ENCODE data around the gene IQSEC3.
A peak's percentile ranks its signal among the peaks of the same experiment; 100 is the strongest.
"Not testable (repeated sequence)": the region's sequence is repeated elsewhere in the genome, so short reads cannot be mapped to it uniquely, and the experiment has no call there.

IQSEC3 gene

DNA sequence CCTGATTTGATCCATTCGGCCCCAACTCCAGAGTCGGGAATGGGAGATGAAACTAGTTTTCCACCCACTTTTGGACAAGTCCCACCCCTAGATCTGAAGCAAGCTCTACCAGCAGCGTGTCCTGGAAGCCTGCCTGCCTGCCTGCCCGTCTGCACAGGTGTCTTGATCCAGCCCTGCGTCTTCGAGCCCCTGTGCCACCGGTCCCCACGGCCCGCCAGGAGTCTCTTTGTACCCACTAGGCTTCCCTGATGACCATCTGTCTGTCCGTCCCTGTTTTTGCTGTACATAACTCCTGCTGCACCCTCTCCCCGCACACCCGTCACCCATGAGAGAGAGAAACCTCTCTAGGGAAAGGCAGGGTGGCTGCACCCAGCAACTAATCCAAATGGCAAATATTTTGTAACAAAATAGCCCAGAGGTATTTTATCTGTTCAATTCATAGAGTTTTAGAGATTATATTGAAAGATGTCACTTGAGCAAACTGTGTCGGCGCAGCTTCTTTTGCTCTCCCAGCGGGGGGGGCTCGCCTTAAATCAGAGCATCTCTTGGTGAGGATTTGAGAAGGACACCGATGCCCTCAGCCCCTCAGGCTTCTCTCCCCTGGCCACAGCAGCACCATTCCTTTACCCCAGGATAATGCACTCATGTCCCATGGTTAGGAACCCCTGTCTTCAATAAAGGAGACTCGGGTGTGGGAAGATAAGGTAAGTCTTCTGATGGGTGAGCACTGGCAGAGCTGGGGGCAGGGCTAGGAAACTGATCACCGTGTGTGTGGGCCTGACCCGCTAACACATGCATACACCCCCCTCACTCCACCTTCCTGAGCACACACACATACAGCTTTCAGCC lies 111.6 kb downstream of the IQSEC3 start:
- DNase-seq (ENCODE audit: low spot score), result no peak

DNA sequence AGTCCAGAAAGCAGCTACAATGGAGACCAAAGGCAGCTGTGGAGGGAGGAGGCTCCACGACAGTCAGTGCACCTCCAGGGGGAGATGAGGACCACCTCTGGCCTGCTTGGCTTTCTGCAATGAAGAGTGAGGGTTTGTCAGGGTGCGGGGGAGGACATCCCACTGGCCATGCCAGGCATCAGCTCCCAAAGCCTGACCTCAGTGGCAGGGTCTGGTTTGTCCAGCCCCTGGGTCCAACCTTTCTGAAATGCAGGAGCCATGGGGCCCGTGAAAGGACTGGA lies 112.2 kb downstream of the IQSEC3 start:
- no peak for DNase-seq (ENCODE audit: low spot score)

DNA sequence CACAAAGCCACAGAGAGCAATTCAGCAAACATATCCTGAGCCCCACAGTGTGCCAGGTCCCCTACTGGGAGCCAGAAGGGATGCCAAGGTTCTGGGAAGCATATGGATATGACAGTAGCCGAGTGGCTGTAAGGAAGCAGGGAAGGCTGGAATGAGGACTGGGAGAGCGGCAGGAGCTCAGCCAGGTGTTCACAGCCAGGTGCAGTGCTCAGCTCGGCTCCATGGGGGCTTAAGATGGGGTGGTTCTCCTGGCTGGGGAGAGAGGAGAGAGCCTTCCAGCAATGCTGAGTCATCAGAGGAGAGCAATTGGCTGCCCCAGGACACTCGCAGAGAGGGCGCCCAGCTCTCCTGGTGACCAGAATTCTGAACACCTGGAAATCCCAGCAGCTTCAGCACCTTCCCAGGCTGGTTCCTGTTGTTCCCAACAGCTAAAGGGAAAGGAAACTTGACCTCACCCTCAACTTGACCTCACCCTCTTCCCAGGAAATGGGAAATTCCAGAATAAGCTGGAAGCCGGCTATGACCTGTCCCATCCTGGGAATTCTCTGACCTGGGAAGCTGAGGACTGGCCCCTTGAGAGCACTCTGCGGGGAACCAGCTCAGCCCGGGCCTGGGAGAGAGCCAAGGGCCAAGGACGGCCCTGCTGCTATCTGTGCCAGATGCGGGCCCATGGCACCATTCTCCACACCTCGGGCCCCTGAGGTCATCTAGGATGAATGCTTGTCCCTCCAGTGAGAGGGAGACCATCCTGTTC lies 112.7 kb downstream of the IQSEC3 start:
- DNase-seq (ENCODE audit: low spot score), result peak; percentile 94

DNA sequence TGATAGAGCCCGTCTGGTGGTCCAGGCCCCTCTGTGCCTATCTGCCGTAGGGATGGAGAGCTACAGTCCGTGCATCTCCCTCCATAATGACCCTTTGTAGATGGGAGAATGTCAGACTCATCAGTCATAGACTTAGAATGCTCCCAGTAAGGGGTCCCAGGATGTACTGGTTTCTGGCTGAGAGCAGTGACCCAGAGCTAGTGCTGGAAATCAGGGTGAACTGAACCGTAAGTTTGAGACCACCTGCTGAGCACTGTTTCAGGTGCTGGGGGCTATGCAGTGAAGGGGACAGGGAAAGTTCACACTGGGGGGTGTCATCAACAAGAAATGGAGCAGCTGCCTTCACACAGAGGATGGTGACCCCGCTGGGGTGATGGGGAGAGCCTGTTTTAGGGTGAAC lies 113.3 kb downstream of the IQSEC3 start:
- DNase-seq (ENCODE audit: low spot score), result no peak

DNA sequence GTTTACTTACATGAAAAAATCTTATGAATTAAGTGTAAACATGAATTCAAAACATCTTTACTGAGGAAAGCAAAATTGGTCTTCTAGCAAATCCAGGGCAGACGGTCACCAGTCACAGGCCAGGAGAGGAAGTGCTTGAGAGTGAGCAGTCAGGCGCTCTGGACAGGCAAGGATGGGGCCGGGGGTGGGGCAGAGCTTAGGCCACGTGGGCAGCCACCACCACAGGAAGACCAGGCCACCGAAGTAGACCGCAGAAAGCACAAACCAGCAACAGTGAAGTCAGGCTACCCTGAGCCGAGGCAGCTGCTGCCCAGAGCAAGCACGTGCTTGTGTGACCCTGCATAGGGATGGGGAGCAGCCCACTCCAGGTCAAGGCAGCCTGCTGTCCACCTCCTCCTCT lies 113.9 kb downstream of the IQSEC3 start:
- DNase-seq (ENCODE audit: low spot score), result peak; percentile 50

DNA sequence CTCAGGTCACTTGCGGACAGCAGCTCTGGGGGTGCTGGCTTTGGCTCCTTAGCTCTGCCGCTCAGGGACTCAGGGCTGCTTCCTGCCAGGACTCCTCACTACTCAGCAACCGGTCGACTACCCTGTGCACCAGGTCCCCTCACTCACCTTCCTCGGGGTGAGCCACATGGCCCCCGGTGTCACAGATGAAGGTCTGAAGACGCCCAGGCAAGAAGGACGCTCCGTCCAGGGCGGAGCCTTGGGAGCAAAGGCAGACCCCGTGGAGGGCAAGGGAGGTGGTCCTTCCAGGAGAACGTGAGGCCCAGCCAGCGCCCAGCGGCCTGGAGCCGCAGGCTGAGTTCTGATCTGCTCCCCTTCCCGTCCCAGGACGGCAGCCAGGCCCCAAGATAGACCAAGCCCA lies 115.4 kb downstream of the IQSEC3 start:
- no peak for DNase-seq (ENCODE audit: low spot score)

DNA sequence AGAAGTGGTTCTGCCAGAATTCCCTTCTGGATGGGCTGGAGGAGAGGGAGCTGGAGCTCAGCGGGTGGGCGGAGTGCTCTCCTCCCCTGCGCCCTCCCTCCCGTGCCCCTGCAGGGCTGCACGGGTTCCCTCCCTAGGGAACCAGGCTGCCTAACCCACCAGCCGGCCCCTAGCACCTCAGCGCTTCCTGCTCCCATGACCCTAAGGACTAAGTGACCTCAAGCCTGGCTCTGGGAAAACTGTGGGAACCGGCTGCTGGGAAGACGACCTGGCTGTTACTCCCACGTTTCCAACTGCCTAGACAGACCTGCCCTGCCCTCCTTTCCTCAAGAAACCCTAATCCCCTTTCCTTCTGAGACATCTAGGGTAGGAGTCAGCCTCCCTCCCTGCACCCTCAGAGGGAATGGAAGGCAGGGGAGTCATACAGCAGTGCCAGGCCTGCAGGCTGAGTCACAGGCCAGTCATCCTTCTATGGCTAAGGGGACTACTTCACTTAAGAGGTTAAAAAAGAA lies 115.9 kb downstream of the IQSEC3 start:
- DNase-seq (ENCODE audit: low spot score), result no peak

DNA sequence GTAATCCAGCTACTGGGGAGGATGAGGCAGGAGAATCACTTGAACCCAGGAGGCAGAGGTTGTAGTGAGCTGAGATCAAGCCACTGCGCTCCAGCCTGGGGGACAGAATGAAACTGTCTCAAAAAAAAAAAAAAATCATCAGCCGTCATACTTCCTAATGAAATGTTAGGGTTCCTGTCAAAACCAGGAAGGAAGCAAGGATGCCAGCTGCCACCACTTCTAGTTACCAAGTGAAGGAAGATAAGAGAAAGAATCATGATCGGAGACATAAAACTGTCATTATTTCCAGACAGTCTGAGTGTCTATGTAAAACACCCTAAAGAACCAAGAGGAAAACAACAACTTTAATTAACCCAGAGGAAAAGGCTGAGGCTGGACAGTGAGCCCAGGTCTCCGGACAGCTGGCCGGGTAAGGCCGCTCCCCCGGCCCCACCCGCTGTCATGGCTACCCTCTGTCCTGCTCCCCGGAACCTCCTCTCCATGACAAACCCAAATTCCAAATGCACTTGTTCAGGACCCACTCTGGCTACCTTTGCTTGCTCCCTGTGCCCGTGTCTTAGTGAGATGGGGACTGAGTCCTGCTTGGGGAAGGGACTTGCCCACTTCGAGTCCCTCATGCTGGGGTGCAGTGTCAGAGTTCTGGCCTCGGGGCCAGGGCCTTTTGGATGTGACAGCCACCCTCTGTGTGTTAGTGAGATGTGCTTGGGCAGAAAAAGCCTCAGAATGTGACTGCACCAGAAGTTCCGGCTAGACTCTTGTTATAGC lies 118.4 kb downstream of the IQSEC3 start:
- no peak for DNase-seq (ENCODE audit: low spot score)

DNA sequence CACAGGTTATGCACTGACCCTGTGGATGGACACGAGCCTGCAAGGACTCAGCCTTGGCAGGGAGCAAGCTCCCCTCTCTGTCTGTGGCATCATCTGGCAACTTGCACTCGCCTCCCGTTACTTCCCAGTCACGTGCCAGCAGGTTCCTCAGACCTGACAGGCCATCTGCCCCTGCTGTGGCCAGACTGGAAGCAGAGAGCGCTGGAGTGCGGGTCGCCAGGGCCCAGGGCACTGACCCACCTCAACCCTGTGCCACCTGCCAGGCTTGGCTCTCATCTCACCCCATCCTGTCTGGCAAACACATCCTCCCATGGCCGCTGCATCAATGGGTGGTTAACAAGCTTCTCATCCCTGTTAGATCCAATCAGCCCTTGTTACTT lies 119.0 kb downstream of the IQSEC3 start:
- DNase-seq (ENCODE audit: low spot score), result peak; percentile 74

DNA sequence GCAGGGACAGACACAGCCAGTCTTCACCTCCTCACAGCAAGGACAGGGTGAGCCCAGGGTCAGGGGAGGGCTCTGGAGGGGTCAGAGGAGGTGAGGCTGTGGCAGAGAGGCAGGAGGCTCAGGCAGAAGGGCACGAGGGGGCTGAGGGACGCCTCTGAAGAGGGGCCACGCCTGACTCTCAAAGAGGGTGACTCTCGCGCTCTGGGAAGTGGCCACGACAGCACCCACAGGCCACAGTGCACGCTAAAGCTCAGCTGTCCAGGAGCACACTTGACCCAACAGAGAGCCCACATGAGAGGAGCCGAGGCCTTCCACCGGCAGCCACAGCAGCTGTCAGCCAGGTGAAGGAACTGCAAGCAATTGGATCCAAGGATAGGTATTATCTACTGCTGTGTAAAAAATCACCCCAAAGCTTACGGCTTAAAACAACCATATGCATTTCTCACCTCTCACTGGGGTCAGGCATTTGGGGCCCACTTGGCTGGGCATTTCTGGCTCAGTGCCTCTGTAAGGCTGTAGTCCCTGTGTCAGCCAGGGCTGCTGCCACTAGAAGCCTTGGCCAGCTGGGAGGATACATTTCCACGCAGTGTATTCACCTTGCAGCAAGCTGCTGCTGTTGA lies 119.5 kb downstream of the IQSEC3 start:
- no peak for DNase-seq (ENCODE audit: low spot score)

DNA sequence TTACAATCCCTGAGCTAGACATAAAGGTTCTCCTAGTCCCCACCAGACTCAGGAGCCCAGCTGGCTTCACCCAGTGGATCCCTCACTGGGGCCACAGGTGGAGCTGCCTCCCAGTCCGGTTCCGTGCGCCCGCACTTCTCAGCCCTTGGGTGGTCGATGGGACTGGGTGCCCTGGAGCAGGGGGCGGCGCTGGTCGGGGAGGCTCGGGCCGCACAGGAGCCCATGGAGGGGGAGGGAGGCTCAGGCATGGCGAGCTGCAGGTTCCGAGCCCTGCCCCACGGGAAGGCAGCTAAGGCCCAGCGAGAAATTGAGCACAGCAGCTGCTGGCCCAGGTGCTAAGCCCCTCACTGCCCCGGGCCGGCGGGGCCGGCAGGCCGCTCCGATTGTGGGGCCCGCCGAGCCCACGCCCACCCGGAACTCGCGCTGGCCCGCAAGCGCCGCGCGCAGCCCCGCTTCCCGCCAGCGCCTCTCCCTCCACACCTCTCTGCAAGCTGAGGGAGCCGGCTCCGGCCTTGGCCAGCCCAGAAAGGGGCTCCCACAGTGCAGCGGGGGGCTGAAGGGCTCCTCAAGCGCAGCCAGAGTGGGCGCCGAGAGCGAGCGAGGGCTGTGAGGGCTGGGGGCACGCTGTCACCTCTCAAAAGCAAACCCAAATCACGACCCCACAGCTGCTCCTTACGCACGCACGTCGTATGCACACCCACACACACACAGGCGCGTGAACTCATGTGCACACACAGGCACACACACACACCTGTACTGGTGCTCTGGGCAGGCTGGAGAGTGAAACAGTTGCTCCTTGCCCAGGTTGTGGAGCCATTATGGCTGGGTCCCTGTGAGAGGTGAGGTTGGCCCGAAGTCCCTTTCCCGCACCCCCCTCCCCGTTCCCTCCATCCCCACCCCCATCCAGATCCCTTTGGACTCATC lies 121.7 kb downstream of the IQSEC3 start:
- DNase-seq (ENCODE audit: low spot score), result not testable (repeated sequence)

DNA sequence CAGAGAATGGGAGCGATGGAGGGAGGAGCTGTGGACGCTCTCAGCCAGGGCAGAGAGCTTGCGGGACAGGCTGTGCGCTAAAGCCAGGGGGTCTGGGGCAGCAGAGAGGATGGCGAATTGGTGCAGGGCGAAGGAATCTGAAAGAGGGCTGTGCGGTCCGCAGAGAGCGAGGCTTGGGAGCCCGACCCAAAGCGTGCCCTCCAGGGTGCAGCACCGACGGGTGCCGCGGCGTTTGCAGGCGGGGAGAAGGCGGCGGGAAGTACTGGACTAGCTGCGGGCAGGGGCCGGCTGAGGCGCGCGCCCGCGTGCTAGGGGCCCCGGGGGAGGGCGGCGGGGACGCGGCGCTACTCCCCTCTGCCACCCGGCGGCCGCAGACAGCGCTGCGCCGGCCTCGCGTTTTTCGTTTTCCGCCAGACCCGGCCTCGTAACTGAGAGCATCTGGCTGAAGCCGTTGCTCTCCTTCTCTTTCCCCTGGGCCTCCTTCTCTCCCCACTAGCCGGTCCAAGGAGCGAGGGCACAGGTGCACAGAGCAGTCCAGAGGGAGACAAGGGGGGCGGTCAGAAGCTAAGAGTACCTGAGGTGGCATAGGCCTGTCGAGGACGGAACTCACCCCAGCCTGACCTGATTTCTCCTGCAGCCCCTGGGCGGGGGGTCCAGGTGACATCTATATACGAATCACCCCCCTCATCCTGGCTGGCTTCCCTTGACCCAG lies 122.5 kb downstream of the IQSEC3 start:
- peak; percentile 62 for DNase-seq (ENCODE audit: low spot score)

DNA sequence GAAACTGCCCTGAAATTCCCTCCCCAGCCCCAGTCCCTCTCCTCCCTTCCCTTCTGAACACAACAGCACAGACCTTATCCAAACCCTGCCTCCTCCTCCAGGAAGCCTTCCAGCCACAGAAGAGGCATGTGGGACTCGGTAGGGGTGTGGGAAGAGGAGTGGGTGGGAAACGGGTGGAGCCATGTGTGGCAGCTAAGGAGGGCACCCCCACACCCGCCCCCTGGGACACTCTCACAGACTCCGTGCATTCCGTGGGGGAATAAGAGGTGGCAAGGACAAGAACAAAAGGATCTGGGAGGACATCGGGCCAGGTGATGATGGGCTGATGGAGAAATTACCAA lies 123.0 kb downstream of the IQSEC3 start:
- DNase-seq (ENCODE audit: low spot score), result no peak

DNA sequence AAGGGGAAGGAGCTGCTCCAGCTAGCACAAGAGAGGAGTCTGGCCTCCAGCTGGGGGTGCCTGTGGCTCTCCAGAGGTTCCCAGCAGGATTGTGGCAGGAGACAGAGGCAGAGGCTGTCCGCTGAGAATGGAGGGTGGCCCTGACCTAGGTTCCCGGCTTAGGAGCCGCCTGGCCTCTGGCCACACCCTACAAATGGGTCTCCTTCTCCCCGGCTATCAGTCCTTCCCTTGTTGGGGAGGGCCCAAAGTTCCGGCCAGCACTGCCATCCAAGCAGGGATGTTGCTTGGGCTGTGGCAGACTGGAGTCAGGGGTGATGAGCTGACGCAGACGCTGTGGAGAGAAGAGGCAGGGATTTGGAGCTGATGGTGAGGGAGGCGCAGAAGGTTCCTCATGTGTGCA lies 124.3 kb downstream of the IQSEC3 start:
- DNase-seq (ENCODE audit: low spot score), result no peak

DNA sequence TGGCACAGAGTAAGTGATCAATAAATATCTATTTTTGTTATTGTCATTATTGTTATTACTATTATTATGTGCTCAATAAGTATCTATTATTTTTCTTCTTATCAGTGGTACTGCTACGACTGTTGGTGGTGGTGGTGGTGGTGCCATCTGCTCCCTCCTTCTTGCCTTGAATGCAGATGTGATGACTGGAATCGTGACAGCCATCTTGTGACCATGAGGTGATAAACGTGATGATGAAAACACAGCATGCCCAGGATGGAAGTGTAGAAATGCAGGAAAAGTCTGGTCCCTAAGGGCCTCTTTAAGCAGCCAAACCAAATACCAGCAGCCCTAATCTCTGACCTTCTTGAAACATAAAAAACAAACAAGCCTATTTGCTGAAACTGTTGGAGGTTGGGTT lies 125.0 kb downstream of the IQSEC3 start:
- no peak for DNase-seq (ENCODE audit: low spot score)

DNA sequence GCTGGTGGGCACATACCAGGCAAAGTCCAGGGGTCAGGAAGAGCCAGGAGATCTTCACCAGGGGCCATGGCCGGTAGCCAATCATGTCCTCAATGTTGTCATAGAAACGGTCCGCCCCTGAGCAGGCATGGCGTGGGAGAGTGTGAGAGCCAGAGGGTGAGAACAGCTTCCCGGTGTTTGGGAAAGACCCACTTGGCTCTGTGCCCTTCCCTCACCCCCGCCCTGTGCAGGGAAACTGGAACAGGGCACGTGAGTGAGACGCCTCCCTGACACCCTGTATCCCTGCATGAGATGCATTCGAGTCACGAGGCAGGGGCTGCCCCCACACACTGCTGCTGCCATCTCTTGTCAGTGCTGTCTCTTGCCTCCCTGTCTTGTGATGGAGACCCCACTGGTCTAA lies 126.7 kb downstream of the IQSEC3 start:
- DNase-seq (ENCODE audit: low spot score), result no peak

DNA sequence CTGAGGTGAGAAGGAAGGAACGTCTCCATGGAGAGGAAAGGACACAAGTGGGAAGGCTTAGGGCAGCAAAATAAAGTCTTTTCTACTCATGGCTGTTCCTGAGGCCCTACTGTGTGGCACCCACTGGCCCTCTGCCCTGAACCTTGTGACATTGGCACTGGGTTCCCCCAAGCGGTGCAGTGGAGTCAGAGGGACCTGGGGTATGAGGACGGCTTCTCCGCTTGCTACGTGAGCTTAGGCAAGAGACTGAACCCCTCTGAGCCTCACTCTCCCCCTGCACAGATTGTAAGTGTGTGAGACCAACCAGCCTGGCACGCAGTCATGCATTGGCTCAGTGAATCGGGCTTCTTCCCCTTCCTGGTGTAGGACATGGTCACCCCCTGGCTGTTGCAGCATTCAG lies 127.7 kb downstream of the IQSEC3 start:
- no peak for DNase-seq (ENCODE audit: low spot score)

DNA sequence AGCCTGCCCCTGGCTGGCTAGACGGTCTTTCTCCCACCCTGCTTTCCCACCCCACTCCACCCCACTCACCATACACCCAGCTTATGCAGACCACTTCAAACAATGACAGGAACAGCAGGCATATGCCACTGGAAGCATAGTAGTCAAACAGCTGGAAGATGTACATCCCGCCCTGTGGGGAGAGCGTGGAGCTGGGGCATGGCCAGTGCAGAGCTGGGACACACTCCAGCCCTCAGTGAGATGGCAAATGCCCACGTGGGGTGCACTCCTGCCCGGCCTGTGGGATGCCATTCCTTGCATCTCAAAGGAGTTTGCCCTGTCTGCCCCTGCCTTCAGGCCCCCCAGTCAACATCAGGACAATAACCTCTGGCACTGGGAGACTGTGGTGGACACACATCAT lies 128.6 kb downstream of the IQSEC3 start:
- DNase-seq (ENCODE audit: low spot score), result no peak

DNA sequence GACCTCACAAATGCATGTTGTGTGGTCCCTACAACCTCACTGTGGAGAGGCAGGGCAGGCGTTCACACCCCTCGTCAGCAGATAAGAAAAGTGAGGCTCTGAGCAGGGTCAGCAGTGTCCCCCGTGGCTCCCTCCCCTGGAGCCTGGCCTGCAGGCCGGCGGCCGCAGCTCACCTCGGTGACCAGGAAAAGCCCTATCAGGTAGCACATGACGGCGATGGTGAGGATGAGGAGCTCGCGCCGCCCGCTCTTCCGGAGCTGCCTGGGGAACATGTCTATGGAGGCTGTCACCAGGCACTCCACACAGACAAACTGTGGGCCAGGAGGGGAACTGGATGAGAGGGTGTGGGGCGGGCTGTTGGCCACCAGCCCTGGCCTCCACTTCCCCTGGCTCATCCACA lies 129.4 kb downstream of the IQSEC3 start:
- no peak for DNase-seq (ENCODE audit: low spot score)

DNA sequence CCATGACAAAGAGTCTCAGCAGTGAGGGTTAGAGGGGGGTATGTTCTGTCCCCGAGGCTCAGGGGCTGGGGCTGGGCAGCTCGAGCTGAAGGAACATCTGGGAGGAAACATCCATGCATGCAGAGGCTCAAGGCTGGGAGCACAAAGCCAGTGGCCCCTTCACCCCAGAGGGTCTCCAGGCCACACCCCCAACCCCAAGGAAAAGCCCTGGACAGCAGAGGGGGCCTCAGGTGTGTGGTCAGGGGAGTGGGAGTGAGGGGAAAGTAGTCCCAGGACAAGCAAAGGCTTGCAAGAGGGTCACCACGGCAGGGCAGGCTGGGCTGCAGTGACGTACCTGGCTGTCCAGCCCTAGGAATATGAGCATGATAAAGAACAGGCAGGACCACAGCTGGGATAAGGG lies 129.9 kb downstream of the IQSEC3 start:
- no peak for DNase-seq (ENCODE audit: low spot score)

DNA sequence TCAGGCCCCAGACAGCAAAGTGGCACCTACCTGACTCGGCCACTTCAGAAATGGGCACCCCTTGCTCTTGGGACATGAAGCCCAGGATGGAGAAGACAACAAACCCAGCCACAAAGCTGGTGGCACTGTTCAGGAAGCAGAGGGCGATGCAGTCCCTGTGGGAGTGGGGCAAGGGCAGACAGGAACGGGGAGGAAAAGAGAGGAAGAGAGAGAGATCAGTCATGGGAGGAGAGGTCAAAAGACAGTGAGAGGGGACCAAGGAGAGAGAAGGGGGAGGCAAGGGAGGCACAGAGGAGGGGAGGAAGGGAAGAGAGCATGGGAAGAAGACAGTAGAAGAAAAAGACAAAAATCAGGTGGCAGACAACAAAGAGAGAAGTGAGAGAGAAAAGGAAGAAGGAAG lies 130.8 kb downstream of the IQSEC3 start:
- no peak for DNase-seq (ENCODE audit: low spot score)
